Testis (tissue), 2 donors: ENCODE data around the gene TNFAIP3.

Experiments
- POLR2A ChIP-seq: fragments of 450-650 bp; IDR thresholded peaks from one replicate; pipeline ENCODE4 v1.6.1; 2017; ENCODE audit warnings: antibody characterized with exemption, mild to moderate bottlenecking, moderate library complexity
- TF ChIP-seq, protein P1 (sequence below), 3 experiments: fragments of 450-650 bp in 2 of 3; fragments of 200-600 bp in 1 of 3; sonication (generic) in 1 of 3; IDR thresholded peaks; one replicate each; pipeline ENCODE4 v1.5.1; 2016 to 2019; ENCODE audit warnings: antibody characterized with exemption in 3 of 3, mild to moderate bottlenecking in 2 of 3, moderate library complexity in 1 of 3

DNA sequence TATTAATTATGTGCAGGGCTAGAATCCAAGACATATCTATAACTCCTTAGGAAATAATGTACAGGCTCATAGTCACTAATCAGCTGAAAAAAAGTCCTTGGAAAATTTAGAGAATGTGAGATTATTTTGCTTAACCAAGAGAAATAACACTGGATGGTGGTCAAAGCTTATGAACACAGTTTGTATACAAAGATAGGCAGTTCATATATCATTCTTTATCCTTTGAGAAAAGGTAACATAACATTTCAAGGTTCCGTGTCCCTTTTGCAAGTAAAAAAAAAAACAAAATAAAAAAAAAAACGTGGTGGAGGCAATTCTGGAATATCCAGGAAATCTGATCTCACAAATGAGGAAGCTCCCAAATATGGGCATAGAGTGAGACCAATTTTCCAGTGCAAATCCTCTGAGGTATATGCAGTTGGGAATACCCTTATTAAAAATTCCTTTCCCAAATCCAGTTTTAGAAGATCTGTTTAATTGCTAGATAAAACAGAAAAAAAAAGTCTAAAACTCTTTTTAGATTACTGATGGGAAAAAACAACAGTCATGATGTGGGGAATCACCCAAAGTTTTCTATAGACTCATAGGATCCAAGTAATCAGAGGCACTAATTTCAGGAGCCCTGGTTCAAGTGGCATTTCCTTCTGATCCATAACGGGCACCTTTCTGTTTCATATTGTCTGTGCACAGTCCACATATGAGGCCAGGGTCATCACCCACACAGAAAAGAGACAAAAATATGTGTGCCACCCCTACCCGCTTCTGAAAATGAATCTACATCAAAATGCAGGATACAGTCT lies 17.7 kb upstream of the TNFAIP3 start:
- TF ChIP-seq, protein P1, sequence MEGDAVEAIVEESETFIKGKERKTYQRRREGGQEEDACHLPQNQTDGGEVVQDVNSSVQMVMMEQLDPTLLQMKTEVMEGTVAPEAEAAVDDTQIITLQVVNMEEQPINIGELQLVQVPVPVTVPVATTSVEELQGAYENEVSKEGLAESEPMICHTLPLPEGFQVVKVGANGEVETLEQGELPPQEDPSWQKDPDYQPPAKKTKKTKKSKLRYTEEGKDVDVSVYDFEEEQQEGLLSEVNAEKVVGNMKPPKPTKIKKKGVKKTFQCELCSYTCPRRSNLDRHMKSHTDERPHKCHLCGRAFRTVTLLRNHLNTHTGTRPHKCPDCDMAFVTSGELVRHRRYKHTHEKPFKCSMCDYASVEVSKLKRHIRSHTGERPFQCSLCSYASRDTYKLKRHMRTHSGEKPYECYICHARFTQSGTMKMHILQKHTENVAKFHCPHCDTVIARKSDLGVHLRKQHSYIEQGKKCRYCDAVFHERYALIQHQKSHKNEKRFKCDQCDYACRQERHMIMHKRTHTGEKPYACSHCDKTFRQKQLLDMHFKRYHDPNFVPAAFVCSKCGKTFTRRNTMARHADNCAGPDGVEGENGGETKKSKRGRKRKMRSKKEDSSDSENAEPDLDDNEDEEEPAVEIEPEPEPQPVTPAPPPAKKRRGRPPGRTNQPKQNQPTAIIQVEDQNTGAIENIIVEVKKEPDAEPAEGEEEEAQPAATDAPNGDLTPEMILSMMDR (IDR thresholded peaks at IDR 0.05) = no peak
- no peak for TF ChIP-seq POLR2A
